GM19467 (cell line): ENCODE data around the gene NRXN3.
"Not testable (repeated sequence)": the region's sequence is repeated elsewhere in the genome, so short reads cannot be mapped to it uniquely, and the experiment has no call there.

Experiments
- ATAC-seq: cut with Tn5 transposase; IDR thresholded peaks from one replicate; pipeline ENCODE4 v1.9.1; 2021; ENCODE audit warnings: mild to moderate bottlenecking, moderate library complexity; ENCODE audit not compliant: unreplicated experiment

NRXN3 gene

GRCh38 chr14:78975734-78976133 lies 805.6 kb downstream of the NRXN3 start:
- no peak for ATAC-seq

GRCh38 chr14:78978896-78979295 lies 808.7 kb downstream of the NRXN3 start:
- ATAC-seq, result no peak

GRCh38 chr14:78982551-78982950 lies 812.4 kb downstream of the NRXN3 start:
- ATAC-seq, result no peak

GRCh38 chr14:78983126-78983525 lies 813.0 kb downstream of the NRXN3 start:
- ATAC-seq, result no peak

GRCh38 chr14:78985668-78986381 lies 815.7 kb downstream of the NRXN3 start:
- no peak for ATAC-seq

GRCh38 chr14:78986989-78987388 lies 816.8 kb downstream of the NRXN3 start:
- ATAC-seq, result no peak

GRCh38 chr14:78989221-78989620 lies 819.0 kb downstream of the NRXN3 start:
- ATAC-seq, result no peak

GRCh38 chr14:78992867-78993266 lies 822.7 kb downstream of the NRXN3 start:
- no peak for ATAC-seq

GRCh38 chr14:78997811-78998210 lies 827.6 kb downstream of the NRXN3 start:
- ATAC-seq, result no peak

GRCh38 chr14:79009286-79009685 lies 839.1 kb downstream of the NRXN3 start:
- no peak for ATAC-seq

- ATAC-seq, result no peak
These were observed 841.1 kb downstream of the NRXN3 start for GRCh38 chr14:79011091-79011919.

- ATAC-seq, result no peak
These were observed 841.7 kb downstream of the NRXN3 start for GRCh38 chr14:79011920-79012204.

- no peak for ATAC-seq
These were observed 846.8 kb downstream of the NRXN3 start for GRCh38 chr14:79016828-79017505.

GRCh38 chr14:79017561-79017960 lies 847.4 kb downstream of the NRXN3 start:
- no peak for ATAC-seq

- ATAC-seq, result no peak
These were observed 848.7 kb downstream of the NRXN3 start for GRCh38 chr14:79018836-79019235.

GRCh38 chr14:79019898-79020297 lies 849.7 kb downstream of the NRXN3 start:
- not testable (repeated sequence) for ATAC-seq

- no peak for ATAC-seq
These were observed 851.6 kb downstream of the NRXN3 start for GRCh38 chr14:79021766-79022165.

- ATAC-seq, result no peak
These were observed 857.0 kb downstream of the NRXN3 start for GRCh38 chr14:79027138-79027537.

GRCh38 chr14:79028281-79028680 lies 858.1 kb downstream of the NRXN3 start:
- no peak for ATAC-seq

- ATAC-seq, result no peak
These were observed 866.3 kb downstream of the NRXN3 start for GRCh38 chr14:79036441-79036840.

- ATAC-seq, result no peak
These were observed 866.9 kb downstream of the NRXN3 start for GRCh38 chr14:79037106-79037505.

- ATAC-seq, result no peak
These were observed 867.4 kb downstream of the NRXN3 start for GRCh38 chr14:79037593-79037992.
